Type B pancreatic cell (in vitro differentiated cells): ENCODE data around the gene CTRB2. TPM values are rescaled to one million over a fixed set of nuclear protein-coding genes. Genes with fewer than 3 reads are reported as not detected.

Experiments
- DNase-seq: peaks from one replicate; pipeline ENCODE4 v3.0.0; 2021; ENCODE audit warnings: mixed read lengths; ENCODE audit not compliant: unreplicated experiment; ENCODE audit errors: extremely low spot score
- H3K27ac Mint-ChIP-seq: 2 replicates; pipeline ENCODE4 v1.8.0; 2021; ENCODE audit warnings: mild to moderate bottlenecking, mixed read lengths
- H3K27me3 Mint-ChIP-seq: 2 replicates; pipeline ENCODE4 v1.8.0; 2021; ENCODE audit warnings: mixed read lengths
- H3K36me3 Mint-ChIP-seq: 2 replicates; pipeline ENCODE4 v1.8.0; 2021; ENCODE audit warnings: mixed read lengths
- H3K4me1 Mint-ChIP-seq: one replicate; pipeline ENCODE4 v1.8.0; 2021; ENCODE audit warnings: mixed read lengths; ENCODE audit not compliant: unreplicated experiment
- H3K4me3 Mint-ChIP-seq: 2 replicates; pipeline ENCODE4 v1.8.0; 2021; ENCODE audit warnings: mild to moderate bottlenecking, mixed read lengths
- H3K9me3 Mint-ChIP-seq: 2 replicates; pipeline ENCODE4 v1.8.0; 2021; ENCODE audit warnings: mixed read lengths
- CTCF ChIP-seq: fragments of 200-600 bp; sonication (generic); conservative IDR thresholded peaks from 2 replicates; pipeline ENCODE4 v1.5.0; 2021; ENCODE audit warnings: antibody characterized with exemption, mild to moderate bottlenecking
- total RNA-seq: library from RNA; stranded (reverse); gene quantifications from 2 replicates; pipeline ENCODE4 v1.2.1, GENCODE V29; 2021; ENCODE audit warnings: low replicate concordance

Gene CTRB2
- total RNA-seq, 1 donor from 2014 or later, result not detected

GRCh38 chr16:75251280-75252048 is 44.5 kb upstream of the CTRB2 start, which contains the start of gene BCAR1:
Gene BCAR1 (minus strand): TSS chr16:75251624. CDS start chr16:75251482, 142 bp downstream.
- Mint-ChIP-seq H3K9me3 (no peaks in the 10 kb centered on the region), H3K4me3 (peak within 1 kb of the TSS; percentile 89), H3K27ac (peak within 1 kb of the TSS; percentile 74), H3K4me1 (peaks cover 29% of the 10 kb centered on the region), H3K36me3 (no peaks in the 10 kb centered on the region), H3K27me3 (no peaks in the 10 kb centered on the region)
- TF ChIP-seq CTCF, result peak; percentile 34
- peak; percentile 86 for DNase-seq

GRCh38 chr16:75250809-75251279 is 43.9 kb upstream of the CTRB2 start:
- Mint-ChIP-seq H3K27me3 (no peaks in the 10 kb centered on the region), H3K4me3 (peak overlapping the region; percentile 89), H3K36me3 (no peaks in the 10 kb centered on the region), H3K9me3 (no peaks in the 10 kb centered on the region), H3K27ac (peak overlapping the region; percentile 72), H3K4me1 (peaks cover 35% of the 10 kb centered on the region)
- no peak for TF ChIP-seq CTCF
- DNase-seq, result no peak

GRCh38 chr16:75250089-75250808 is 43.3 kb upstream of the CTRB2 start:
- Mint-ChIP-seq H3K9me3 (no peaks in the 10 kb centered on the region), H3K27ac (peak overlapping the region; percentile 72), H3K36me3 (no peaks in the 10 kb centered on the region), H3K4me1 (peaks cover 38% of the 10 kb centered on the region), H3K4me3 (peak overlapping the region; percentile 89), H3K27me3 (no peaks in the 10 kb centered on the region)
- TF ChIP-seq CTCF, result no peak
- DNase-seq, result no peak

- DNase-seq, result no peak
- Mint-ChIP-seq H3K27me3 (no peaks in the 10 kb centered on the region), H3K36me3 (no peaks in the 10 kb centered on the region), H3K4me3 (peak overlapping the region; percentile 89), H3K9me3 (no peaks in the 10 kb centered on the region), H3K4me1 (peaks cover 37% of the 10 kb centered on the region), H3K27ac (peak overlapping the region; percentile 4)
- TF ChIP-seq CTCF, result no peak
Observed at GRCh38 chr16:75249441-75249840, 42.5 kb upstream of the CTRB2 start.

GRCh38 chr16:75248536-75249380 is 41.8 kb upstream of the CTRB2 start:
- Mint-ChIP-seq H3K27ac (peak overlapping the region; percentile 88), H3K4me3 (peak overlapping the region; percentile 17), H3K27me3 (no peaks in the 10 kb centered on the region), H3K4me1 (peaks cover 39% of the 10 kb centered on the region), H3K9me3 (no peaks in the 10 kb centered on the region), H3K36me3 (no peaks in the 10 kb centered on the region)
- no peak for TF ChIP-seq CTCF
- no peak for DNase-seq
